D721Med (cell line): ENCODE results near the gene TNFAIP1.

Source experiments
- DNase-seq: peaks from one replicate; pipeline ENCODE4 v3.0.0; 2011; ENCODE audit warnings: low spot score; ENCODE audit not compliant: insufficient read length
- FAIRE-seq: peaks from 2 replicates; lab custom pipeline; 2011; peaks lifted over from hg19 to GRCh38; lab: Jason Lieb, UNC
- TF ChIP-seq, protein P1 (sequence below): IDR thresholded peaks from 2 replicates; pipeline ENCODE4 v1.5.1; 2012; ENCODE audit warnings: mild to moderate bottlenecking, control low read depth; ENCODE audit not compliant: insufficient read depth; ENCODE audit errors: missing control alignments

TNFAIP1 gene

DNA sequence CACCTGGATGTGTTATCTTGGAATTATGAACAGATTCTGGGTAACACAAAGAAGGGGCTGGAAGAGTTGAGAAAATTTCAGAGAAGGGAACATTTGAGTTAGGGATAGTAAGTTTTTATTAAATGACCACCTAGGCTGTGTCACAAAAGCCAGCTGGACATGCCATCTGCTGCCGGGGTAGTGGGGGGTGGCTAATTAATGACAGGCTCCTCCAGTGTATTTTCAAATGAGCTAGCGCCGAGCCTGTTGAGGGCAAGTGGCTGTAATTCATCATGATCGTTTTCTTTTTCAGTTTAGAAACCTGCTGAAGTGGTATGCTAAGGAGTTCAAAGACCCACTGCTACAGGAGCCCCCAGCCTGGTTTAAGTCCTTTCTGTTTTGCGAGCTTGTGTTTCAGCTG lies 10.3 kb upstream of the TNFAIP1 start:
- TF ChIP-seq, protein P1, sequence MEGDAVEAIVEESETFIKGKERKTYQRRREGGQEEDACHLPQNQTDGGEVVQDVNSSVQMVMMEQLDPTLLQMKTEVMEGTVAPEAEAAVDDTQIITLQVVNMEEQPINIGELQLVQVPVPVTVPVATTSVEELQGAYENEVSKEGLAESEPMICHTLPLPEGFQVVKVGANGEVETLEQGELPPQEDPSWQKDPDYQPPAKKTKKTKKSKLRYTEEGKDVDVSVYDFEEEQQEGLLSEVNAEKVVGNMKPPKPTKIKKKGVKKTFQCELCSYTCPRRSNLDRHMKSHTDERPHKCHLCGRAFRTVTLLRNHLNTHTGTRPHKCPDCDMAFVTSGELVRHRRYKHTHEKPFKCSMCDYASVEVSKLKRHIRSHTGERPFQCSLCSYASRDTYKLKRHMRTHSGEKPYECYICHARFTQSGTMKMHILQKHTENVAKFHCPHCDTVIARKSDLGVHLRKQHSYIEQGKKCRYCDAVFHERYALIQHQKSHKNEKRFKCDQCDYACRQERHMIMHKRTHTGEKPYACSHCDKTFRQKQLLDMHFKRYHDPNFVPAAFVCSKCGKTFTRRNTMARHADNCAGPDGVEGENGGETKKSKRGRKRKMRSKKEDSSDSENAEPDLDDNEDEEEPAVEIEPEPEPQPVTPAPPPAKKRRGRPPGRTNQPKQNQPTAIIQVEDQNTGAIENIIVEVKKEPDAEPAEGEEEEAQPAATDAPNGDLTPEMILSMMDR = no peak
- DNase-seq (no peak), FAIRE-seq (no peak)

DNA sequence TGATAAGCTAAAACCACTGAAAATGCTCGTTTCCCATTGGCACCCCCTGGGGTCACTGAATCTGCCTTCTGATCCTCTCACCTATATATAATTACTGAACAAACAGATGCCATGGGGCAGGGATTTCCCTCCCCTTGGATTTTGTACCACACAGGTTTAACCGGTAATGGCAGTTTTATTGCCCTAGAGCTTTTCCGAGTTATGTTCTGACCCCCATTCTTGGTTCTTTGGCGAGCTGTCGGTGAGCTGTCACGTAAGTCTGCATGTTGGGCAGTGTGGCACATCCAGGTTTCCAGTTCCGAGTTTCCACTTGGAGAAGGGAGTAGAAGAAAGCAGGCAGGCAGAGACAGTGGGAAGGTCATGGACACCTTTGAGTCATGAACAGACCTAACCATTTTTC lies 9.4 kb upstream of the TNFAIP1 start:
- FAIRE-seq = no peak
- DNase-seq = no peak
- TF ChIP-seq, protein P1 = no peak

DNA sequence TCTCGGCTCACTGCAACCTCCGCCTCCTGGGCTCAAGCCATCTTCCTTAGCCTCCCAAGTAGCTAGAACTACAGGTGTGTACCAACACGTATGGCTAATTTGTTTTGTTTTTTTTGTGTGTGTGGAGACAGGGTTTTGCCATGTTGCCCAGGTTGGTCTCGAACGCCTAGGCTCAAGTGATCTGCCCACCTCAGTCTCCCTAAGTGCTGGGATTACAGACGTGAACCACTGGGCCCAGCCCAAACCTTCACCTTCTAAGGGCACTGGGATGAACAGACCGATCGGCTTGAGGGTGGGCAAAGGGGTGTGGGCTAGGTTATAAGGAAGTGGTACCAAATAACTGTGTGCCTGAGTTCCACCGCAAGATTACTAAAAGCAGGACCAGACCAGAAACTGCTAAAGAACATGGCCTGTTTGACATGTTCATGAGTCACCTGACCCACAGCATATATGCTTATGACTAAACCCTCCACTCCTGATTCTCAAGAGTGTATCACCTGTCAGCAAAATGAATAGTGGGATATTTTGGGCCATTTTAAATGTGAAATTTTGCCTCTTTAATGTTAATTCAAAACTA lies 8.4 kb upstream of the TNFAIP1 start:
- DNase-seq (no peak), FAIRE-seq (no peak)
- TF ChIP-seq, protein P1 = no peak

DNA sequence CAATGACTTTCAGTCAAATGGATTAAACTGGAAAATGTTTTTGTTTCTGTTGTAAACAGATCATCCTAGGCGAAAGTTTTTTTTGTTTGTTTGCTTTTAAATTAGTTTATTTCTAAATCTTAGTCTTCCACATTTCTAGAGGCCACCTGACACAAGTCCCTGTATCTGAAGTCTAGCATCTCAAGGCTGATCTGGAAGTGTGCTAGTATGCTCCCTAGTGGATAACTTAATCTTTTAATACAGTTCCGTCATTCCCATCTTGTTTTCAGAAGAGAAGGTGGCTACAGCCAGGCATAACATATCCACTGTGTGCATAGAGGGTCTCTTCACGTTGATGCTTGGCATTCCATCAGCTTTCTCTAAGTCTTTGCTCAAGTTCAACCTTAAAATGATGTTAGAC lies 7.9 kb upstream of the TNFAIP1 start:
- TF ChIP-seq, protein P1 = peak; percentile 40
- FAIRE-seq (peak; percentile 56), DNase-seq (no peak)

DNA sequence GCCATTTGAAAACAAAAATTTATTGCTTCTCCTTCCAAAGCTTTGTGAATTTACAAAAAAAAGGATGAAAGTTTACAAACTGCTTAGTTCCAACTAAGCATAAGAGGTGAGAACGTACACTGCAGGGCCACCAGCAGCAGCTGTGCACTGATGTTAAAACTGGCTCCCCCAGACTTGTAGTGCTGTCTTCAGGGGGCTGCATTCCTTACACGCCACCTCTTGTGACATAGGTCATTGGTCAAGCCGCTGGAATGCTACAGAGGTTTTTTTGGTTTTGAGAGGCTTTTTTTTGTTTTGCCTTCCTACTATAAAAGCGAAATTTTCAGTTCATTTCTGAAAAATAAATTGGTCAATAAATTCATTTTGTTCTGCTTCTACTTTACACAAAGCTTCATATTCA lies 7.2 kb upstream of the TNFAIP1 start:
- DNase-seq = no peak
- no peak for FAIRE-seq
- TF ChIP-seq, protein P1 = no peak

DNA sequence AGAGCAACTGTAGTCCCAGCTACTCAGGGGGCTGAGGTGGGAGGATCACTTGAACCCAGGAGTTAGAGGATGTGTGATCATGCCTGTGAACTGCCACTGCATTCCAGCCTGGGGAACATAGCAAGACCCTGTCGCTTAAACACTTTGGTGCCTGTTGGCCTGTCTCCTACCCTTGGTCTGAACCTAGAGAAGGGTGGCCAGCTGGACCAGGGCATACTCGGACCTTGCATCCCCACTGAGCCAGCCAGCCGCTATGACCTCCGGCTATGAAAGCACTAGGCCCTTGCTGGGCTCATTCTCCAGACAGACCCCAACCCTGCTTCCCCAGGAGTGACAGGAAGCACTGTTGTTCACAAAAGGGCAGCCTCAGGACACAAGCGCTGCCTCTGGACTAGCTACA lies 4.9 kb upstream of the TNFAIP1 start:
- TF ChIP-seq, protein P1 = no peak
- no peak for DNase-seq
- FAIRE-seq = no peak

DNA sequence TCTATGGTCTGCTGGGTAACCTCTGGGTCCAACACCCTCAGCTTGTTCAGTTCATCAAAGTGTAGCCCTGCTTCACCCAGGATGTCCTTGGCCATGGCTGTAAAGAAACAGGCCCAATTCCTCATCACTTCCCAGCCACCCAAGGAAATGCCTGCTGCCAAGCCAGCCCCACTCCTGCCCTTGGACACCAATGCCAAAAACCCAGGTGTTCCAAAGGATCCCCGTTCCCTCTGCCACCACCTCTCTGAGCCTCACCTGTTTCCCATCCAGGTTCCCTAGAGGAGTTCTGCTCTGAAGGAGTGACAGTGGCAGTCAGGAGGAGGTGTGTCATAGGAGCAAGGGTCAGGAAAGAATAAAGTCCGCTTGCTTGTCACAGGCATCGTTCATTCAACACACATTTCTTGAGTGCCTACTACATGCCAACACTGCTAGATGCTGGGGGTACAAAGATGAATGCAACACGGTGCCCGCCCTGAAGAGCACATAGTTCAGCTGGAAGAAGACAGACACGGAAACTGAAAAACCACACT lies 3.6 kb upstream of the TNFAIP1 start:
- FAIRE-seq = no peak
- TF ChIP-seq, protein P1 = no peak
- no peak for DNase-seq
